Cerebellar cortex (tissue), 1 donor: ENCODE results near the gene UGT2A1.
"Not testable (repeated sequence)": the region's sequence is repeated elsewhere in the genome, so short reads cannot be mapped to it uniquely, and the experiment has no call there.

Experiments used
- DNase-seq: peaks from one replicate; pipeline ENCODE4 v3.0.0-alpha.2; 2015; ENCODE audit warnings: low spot score

The UGT2A1 gene

DNA sequence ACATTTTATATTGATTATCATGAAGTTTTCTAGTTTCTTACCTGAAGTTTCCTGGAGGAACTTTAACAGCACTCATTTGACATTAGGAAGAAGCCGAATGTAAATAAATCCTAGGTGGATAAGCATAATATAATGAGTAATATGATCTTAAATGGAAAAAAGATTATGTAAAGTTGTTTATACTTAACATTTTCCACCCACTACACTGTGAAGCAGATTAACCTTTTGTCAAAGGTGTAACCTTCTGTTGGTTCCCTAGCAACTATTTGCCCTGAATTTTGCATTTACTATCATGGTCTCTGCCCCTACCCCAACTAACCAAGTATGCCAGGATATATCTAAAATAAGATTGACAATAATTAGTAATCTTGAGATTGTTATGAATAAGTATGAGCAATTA lies at the start of gene UGT2A1:
TSS of gene UGT2A1 (minus strand) at position 101 of the 400 bp plus-strand sequence. CDS start 5,603 bp downstream, outside the sequence.
- no peak for DNase-seq

DNA sequence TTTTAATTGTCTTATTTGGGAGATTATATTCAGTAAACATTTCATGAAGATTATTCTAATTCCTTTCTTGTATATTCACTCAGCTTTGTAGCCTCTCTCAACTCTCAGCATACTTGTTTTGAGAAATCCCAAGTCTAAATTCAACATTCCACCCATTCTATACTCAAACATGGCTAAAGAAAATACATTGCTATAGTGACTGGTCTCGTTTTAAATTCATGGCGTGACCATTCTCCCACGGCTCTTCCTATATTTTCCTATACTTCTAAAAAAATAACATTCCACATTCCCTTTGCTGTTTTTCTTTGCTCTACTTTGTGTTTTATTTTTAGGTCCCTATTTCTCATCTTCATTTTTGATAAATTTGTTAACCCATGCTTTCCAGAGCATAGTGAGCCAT lies 49.2 kb upstream of the UGT2A1 start:
- no peak for DNase-seq

DNA sequence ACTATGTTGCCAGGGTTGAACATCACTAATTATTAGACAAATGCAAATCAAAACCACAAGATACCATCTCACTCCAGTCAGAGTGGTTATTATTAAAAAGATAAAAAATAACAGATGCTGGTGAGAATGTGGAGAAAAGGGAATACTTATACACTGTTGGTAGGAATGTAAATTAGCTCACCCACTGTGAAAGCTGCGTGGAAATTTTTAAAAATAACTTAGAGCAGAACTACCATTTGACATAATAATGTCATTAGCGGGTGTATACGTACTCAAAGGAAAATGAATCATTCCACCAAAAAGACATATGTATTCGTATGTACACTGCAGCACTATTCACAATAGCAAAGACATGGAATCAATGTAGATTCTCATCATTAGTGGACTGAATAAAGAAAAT lies 48.6 kb upstream of the UGT2A1 start:
- DNase-seq, result no peak

DNA sequence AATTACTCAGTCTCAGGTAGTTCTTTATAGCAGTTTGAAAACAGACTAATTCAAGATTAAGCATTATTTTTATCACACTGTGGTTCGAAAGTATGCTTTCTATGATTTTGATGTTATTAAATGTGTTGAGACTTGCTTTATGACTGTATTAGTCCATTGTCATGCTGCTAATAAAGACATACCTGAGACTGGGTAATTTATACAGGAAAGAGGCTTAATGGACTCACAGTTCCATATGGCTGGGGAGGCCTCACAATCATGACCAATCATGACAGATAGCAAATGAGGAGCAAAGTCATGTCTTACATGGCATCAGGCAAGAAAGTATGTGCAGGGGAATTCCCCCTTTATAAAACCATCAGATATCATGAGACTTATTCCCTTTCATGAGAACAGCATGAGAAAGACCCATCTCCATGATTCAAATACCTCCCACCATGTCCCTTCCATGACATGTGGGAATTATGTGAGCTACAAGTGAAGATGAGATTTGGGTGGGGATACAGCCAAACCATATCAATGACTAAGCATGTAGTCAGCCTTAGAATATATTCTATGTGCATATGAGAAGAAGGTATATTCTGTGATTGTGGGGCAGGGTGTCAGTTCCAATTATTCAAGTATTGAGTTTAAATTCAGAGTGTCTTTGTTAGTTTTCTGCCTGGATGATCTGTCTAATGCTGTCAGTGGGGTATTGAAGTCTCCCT lies 44.6 kb upstream of the UGT2A1 start:
- no peak for DNase-seq

DNA sequence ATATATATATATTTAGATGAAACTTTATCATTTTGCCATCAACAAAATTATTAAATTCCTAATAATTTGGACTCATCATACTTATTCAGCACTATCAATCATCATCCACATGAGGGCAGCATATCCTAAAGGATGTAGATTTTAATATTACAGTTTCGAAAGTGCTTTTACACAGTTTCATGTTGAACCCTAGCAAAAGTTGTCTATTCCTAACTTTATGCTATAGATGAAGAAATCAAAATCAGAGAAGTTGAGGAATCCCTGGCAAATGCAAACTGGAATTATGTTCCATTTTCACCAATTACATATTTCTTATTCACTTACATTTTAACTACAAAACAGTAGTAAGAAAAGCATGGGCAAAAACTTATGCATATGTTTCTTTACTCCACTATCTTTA lies 36.6 kb upstream of the UGT2A1 start:
- DNase-seq, result peak; percentile 16

DNA sequence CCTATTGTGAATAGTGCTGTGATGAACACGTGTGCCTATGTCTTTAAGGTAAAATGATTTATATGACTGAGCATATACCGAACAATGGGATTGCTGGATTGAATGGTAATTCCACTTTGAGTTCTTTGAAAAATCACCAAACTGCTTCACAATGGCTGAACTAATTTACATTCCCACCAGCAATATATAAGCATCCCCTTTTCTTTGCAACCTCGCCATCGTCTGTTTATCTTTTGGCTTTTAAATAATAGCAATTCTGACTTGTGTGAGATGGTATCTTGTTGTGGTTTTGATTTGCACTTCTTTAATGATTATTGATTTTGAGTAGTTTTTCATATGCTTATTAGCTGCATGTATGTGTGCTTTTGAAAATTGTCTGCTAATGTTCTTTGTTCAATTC lies 31.8 kb upstream of the UGT2A1 start:
- no peak for DNase-seq

DNA sequence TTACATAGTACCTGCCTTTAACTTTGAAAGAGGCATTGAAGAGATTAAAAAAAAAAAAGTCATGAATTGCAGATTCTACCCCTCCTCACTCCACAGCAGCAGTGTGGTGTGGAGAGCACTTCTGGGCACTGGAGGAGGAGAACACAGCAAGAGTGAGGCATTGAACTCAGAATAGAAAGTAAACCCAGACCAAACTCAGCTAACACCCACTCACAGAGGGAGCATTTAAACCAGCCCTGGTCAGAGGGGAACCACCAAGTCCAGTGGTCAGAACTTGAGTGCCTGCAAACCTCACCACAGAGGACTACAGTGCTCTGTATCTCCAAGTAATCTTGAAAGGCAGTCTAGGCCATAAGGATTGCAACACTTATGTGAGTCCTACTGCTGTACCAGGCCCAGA lies 15.6 kb upstream of the UGT2A1 start:
- no peak for DNase-seq

DNA sequence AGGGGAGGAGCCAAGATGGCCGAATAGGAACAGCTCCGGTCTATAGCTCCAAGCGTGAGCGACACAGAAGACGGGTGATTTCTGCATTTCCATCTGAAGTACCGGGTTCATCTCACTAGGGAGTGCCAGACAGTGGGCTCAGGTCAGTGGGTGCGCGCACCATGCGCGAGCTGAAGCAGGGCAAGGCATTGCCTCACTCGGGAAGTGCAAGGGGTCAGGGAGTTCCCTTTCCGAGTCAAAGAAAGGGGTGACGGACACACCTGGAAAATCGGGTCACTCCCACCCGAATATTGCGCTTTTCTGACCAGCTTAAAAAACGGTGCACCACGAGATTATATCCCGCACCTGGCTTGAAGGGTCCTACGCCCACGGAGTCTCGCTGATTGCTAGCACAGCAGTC lies 11.0 kb upstream of the UGT2A1 start:
- DNase-seq, result not testable (repeated sequence)

DNA sequence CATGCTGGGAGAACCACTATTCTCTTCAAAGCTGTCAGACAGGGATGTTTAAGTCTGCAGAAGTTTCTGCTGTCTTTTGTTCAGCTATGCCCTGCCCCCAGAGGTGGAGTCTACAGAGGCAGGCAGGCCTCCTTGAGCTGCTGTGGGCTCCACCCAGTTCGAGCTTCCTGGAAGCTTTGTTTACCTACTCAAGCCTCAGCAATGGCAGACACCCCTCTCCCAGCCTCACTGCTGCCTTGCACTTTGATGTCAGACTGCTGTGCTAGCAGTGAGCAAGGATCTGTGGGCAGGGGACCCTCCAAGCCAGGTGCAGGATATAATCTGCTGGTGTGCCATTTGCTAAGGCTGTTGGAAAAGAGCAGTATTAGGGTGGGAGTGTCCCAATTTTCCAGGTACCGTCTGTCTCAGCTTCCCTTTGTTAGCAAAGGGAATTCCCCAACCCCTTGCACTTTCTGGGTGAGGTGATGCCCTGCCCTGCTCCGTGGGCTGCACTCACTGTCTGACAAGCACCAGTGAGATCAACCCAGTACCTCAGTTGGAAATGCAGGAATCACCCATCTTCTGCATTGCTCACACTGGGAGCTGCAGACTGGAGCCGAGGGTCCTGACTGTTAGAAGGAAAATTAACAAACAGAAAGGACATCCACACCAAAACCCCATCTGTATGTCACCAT lies 8.2 kb upstream of the UGT2A1 start:
- DNase-seq, result not testable (repeated sequence)

DNA sequence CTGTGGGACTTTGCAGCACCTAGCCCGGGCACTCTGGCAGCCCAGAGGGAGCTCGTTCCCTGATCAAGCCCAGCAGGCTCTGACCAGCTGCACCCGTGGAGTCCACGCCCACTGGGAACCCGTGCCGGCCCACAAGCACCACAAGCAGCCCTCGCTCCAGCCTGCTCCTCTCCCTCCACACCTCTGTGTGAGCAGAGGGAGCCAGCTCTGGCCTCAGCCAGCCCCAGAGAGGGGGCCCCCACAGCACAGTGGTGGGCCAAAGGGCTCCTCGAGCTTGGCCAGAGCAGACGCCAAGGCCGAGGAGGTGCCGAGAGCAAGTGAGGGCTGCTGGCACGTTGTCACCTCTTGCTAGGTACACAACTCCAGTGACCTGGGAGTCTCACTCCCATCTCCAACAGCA lies 5.1 kb upstream of the UGT2A1 start:
- no peak for DNase-seq

DNA sequence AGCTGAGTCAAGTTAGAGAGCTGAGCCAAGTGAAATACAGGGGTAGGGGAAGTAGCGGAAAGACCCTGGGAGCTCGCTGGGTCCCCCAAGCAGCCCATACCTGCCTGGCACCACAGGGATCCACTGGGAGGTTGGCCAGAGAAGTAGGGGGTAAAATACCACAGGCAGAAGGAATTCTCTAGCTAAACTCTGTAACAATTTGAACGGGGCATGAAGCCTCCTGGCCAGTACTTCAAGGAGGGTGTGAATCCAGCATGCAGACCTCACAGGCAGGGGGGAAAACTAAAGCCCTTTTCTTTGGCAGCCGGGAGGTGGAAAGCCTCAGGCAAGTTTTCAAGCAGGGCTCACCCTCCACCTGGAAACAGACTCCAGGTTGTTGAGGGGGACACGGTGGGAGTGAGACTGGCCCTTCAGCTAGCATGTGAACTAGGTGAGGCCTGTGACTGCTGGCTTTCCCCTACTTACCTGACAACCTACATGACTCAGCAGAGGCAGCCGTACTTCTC lies 3.7 kb upstream of the UGT2A1 start:
- DNase-seq, result no peak

DNA sequence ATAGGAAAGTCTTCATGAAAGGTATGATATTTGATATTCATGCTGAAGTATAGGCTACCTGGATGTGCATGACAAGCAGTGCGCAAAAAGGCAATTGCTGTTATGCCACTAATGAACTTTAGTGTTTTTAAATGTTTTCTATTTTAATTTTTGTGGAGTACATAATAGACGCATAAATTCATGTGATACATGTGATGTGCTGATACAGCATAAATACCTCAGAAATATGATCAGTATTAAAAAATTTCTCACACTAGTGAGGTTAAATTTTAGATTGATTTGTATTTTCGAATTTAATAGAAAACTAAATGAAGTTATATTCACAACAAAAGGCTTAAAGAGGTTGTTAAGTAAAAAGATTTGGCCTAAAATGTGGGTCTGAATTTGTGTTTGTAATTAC lies 2.2 kb downstream of the UGT2A1 start:
- no peak for DNase-seq

DNA sequence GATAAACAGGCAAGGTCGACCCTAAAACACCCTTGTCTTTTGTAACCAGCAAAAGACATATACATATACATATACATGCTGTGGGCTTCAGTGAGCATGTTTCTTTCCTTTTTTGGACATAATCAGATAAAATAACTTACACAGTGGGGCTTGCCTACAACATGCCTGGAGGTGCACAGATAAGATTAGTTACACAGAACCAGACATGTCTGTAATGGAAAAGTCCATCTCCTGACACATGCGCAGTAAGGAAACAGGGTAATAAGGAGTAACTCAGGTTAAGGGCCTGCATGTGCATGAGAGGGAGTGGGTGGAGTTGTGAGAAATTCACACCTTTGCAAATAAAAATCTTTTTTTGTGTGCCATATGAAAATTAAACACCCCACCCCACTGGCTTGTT lies 3.4 kb downstream of the UGT2A1 start:
- DNase-seq, result no peak

DNA sequence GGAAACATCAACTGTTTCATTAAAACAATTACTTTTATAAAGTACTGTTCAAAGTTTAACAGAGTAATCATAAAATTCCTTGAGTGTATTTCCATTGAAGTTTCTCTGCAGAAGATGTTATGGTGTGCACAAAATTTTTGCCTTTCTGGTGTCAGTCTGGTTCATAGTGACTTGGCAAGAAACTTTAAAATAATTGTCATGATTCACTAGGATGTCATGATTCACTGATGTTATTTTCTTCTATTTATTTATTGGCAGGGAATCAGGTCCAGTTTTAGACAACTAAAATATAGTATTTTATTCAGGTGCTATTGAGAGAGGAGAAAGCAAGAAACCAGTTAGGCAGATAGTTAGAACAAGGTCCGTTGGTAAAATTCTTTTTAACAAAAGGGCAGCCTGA lies 3.8 kb downstream of the UGT2A1 start:
- no peak for DNase-seq

DNA sequence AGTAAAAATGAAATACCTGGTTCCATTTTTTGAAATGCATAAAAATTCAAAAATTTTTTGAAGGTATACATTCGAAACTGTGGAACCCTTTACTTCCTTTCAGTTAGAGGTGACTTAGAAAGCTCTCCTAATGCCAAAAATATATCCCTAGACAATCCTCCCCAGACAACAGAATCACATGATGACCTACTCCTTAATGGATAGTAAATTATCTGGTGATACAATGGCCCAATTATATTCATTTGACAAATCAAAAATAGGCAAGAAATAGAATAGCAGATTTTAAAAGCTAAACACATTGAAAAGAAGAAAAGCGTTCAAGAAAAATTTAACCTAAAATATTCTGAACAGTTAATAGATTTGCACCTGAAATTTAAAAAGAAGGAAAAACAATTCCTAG lies 10.1 kb downstream of the UGT2A1 start:
- no peak for DNase-seq

DNA sequence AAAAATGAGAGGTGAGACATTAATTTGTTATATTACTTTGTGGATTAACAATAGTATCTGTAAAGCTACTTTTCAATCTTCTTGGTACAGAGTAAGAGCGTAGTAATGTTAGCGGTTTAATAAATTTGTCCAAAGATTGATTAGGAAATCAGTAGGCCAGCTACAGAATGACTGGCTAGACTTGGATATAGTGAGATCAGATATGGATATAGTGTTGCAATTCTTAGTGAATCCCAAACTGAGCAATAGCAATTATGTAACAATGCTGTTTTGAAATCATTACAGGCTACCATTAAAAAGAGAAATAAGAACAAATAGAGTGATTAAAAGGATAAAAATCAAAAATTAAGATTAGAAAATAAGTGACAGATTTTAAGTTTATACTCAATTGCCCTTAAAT lies 12.8 kb downstream of the UGT2A1 start:
- DNase-seq, result no peak

DNA sequence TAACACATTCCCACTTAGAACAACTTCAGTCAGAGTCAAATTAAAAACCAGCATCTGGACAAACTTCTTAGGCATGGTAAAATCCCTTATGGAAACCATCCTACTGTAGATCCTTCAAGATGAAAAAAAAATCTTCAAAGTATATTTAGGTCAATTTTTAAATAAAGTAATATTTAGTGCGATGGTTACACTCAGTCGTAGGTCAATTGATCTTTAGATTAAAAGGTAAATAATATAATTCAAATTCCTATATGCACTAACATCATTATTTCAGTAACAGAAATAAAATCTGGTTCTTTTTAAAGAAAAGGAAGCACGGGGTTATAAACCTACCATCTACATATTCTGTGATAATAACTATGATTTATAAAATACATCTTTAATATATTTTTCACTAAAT lies 13.5 kb downstream of the UGT2A1 start, which contains the start of gene UGT2A2:
TSS of gene UGT2A2 (minus strand) at position 101 of the 400 bp plus-strand sequence. CDS start at position 99, 2 bp downstream.
- no peak for DNase-seq

DNA sequence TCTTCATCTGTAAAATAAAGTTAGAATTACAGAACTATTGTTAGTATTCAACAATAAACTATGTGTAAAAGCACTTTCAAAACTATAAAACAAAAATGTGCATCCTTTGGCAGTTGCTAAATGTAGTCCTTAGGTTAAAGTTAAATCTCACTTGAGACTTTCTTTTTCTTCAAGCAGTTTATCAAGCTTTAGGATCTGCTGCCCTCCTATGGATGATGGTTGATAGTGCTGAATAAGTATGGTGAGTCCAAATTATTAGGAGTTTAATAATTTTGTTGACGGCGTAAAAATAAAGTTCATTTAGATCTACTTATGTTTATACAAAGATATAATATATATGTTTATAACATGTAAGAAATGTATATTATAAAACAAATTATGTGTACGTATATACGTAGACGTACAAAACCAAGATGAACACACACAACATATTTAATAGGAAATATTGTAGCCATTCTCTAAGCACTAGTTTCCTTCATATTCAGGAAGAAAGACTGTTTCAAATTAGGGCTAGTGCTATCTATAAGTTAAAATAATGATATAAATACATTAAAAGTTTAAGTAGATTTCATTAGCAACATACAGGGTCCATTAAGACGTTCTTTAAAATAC lies 35.9 kb downstream of the UGT2A1 start:
- peak; percentile 17 for DNase-seq

DNA sequence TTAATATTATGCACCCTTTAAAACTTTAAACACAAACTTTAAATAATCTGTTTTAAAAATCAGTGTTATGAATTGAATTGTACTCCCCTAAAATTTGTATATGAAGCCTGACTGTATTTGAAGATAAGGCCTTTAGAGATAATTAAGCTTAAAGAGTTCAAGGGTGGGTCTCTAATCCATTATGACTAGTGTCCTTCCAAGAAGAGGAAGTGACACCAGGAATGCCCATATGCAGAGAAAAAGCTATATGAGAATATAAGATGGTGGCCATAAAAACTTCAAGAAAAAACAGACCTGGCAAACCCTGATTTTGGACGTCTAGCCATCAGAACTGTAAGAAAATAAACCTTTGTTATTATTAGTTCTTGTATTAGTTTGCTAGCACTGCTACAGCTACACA lies 42.6 kb downstream of the UGT2A1 start:
- no peak for DNase-seq

DNA sequence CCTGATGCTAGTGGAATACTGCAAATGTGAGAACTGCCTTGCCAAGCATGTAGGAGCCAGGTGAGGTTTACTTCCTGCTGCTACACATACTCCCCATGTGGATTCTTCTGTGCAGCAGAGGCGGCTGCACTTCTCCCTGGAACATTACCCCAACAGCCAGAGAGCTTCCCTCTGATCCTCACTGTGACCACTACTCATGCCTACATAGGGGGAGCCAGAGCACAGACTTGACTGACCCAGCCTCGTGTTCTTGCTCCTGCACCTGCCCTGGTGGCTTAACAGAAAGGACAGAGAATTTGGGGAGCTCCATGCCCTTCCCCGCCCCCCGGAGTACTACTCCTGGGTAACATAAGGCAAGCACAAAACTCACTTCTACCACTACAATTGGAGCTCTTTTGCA lies 52.0 kb downstream of the UGT2A1 start:
- DNase-seq, result no peak

DNA sequence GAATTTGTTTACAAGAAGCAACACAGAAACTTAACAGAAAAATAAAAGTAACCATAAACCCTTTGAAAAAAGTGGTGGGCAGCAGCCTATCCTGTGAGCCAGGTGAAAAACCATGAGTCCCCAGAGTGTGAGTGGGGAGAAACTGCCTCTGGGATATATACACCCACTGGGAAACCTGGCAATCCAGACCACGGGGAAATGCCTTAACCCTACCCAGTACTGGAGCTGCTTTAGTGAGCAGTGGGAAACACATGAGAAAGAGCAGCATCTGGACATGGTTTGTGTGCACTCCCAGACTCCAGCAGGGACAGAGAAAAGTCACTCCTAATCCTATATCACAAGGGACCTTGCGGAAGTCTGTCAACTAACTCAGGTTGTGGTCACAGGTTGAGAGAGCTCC lies 53.0 kb downstream of the UGT2A1 start:
- no peak for DNase-seq

DNA sequence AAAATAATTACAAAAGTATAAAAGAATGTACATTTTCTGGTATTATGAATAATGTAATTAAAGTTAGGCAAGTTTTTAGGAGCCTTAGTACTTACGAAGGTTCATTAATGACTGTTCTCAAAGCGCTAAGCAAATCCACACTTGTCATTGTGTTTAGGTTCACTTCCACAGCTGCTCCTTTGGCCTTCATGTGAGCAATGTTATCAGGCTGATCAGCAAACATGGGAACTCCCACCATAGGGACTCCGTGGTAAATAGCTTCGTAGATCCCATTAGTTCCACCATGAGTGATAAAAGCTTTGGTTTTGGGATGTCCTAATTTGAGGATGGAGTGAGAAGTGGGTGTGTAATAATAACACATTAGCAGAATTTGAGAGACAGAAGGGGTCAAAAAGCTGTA lies 58.7 kb downstream of the UGT2A1 start:
- no peak for DNase-seq

DNA sequence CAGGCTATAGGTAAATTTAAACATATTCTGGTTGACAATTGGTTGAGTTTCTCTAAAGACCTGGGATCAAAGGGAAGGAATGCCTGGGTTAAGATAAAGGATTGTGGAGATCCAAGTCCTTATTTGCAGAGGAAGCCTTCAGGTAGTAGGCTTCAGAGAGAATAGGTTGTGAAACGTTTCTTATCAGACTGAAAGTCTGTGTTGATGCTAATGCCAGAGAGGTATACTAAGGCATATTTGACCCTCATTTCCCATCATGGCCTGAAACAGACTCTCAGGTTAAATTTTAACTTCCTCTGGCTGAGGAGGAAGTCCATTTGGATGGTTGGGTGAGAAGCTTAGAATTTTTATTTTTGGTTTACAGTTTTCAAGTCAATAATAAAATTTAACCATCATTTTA lies 61.7 kb downstream of the UGT2A1 start:
- DNase-seq, result no peak
